ENCODE results near the gene COL21A1.
A peak's percentile ranks its signal among the peaks of the same experiment; 100 is the strongest.
"Not testable (repeated sequence)": the region's sequence is repeated elsewhere in the genome, so short reads cannot be mapped to it uniquely, and the experiment has no call there.

Gene COL21A1

GRCh38 chr6:56246881-56247653 is at the start of gene COL21A1:
TSS of gene COL21A1 (minus strand) at chr6:56247580. CDS start at chr6:56182618, 64,962 bp downstream.
- peak; percentile 15 for DNase-seq

- no peak for DNase-seq
These were observed 46.4 kb upstream of the COL21A1 start for GRCh38 chr6:56293781-56294180.

- peak; percentile 5 for DNase-seq
These were observed 45.3 kb upstream of the COL21A1 start for GRCh38 chr6:56292505-56293181.

GRCh38 chr6:56291302-56291917 is 44.0 kb upstream of the COL21A1 start:
- DNase-seq, result no peak

- no peak for DNase-seq
These were observed 42.3 kb upstream of the COL21A1 start for GRCh38 chr6:56289721-56290120.

GRCh38 chr6:56288347-56288746 is 41.0 kb upstream of the COL21A1 start:
- DNase-seq, result no peak

GRCh38 chr6:56282391-56282790 is 35.0 kb upstream of the COL21A1 start:
- no peak for DNase-seq

GRCh38 chr6:56280126-56280525 is 32.7 kb upstream of the COL21A1 start:
- DNase-seq, result no peak

GRCh38 chr6:56279331-56280080 is 32.1 kb upstream of the COL21A1 start:
- no peak for DNase-seq

- no peak for DNase-seq
These were observed 30.8 kb upstream of the COL21A1 start for GRCh38 chr6:56278171-56278591.

GRCh38 chr6:56270812-56271441 is 23.5 kb upstream of the COL21A1 start:
- no peak for DNase-seq

- no peak for DNase-seq
These were observed 20.9 kb upstream of the COL21A1 start for GRCh38 chr6:56268266-56268665.

GRCh38 chr6:56266011-56266410 is 18.6 kb upstream of the COL21A1 start:
- DNase-seq, result no peak

- no peak for DNase-seq
These were observed 16.4 kb upstream of the COL21A1 start for GRCh38 chr6:56263596-56264315.

- not testable (repeated sequence) for DNase-seq
These were observed 13.2 kb upstream of the COL21A1 start for GRCh38 chr6:56260593-56260992.

- DNase-seq, result peak; percentile 56
These were observed 12.1 kb upstream of the COL21A1 start for GRCh38 chr6:56259234-56260077.

GRCh38 chr6:56255349-56255748 is 8.0 kb upstream of the COL21A1 start:
- DNase-seq, result no peak

GRCh38 chr6:56250266-56250665 is 2.9 kb upstream of the COL21A1 start:
- no peak for DNase-seq

GRCh38 chr6:56247654-56248122 is 308 bp upstream of the COL21A1 start:
- DNase-seq, result no peak

- DNase-seq, result no peak
These were observed 869 bp downstream of the COL21A1 start for GRCh38 chr6:56246541-56246880.

GRCh38 chr6:56245903-56246351 is 1.5 kb downstream of the COL21A1 start:
- no peak for DNase-seq
